ENCODE measurements around the gene FIGN. TPM values are rescaled to one million over a fixed set of nuclear protein-coding genes. Genes with fewer than 3 reads are reported as not detected.

Gene FIGN
- polyA plus RNA-seq, 1 donor from 2014 or later, result 0.71 TPM

DNA sequence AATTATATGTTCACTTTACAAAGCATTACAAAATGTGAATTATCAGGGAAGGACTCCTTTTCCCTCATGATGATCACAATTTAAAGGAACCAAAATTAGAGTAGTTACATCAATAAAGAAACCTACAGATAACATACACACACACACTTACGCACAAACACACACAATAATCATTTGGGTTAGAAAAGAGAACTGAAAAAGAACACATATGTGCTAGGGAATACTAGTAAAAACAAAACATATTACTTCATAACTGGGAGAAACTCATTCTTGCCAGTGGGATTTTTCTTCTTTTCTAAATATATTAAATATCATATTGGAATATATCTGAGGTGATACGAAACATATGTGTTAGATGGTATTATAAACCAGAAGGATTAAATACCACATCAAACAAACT is 42.3 kb downstream of the FIGN start:
- no peaks in the 10 kb centered on the region for H3K36me3 ChIP-seq (ENCODE audit: insufficient read depth, low read length)
- H3K9ac ChIP-seq (ENCODE audit: low read length), result no peak overlapping the region
- no peak overlapping the region for H2AFZ ChIP-seq (ENCODE audit: low read depth, low read length)
- no peaks in the 10 kb centered on the region for H4K20me1 ChIP-seq (ENCODE audit: insufficient read depth)
- no peaks in the 10 kb centered on the region for H3K9me2 ChIP-seq (ENCODE audit: insufficient read depth, low read length)
- no peaks in the 10 kb centered on the region for H3K27me3 ChIP-seq (ENCODE audit: insufficient read depth, low read depth, low read length)
- H3K27ac ChIP-seq (ENCODE audit: low read length), result no peak overlapping the region
- H3K9me3 ChIP-seq (ENCODE audit: low read length), result no peaks in the 10 kb centered on the region
- H3K4me2 ChIP-seq (ENCODE audit: low read length), result no peak overlapping the region
- H3K4me3 ChIP-seq (ENCODE audit: low read length), result no peak overlapping the region
- no peaks in the 10 kb centered on the region for H3K79me2 ChIP-seq (replicated peaks; ENCODE audit: insufficient read depth, low read length)
- TF ChIP-seq EZH2 (IDR thresholded peaks at IDR 0.05; ENCODE audit: borderline replicate concordance, insufficient read depth, low read length, poor library complexity, severe bottlenecking) (no peak), POLR2AphosphoS5 (IDR thresholded peaks at IDR 0.05) (no peak), TAF1 (IDR thresholded peaks at IDR 0.05; ENCODE audit: low read depth) (no peak), EP300 (conservative IDR thresholded peaks at IDR 0.05; ENCODE audit: poor library complexity, severe bottlenecking) (no peak), MXI1 (conservative IDR thresholded peaks at IDR 0.05; ENCODE audit: poor library complexity, severe bottlenecking) (no peak), SMC3 (conservative IDR thresholded peaks at IDR 0.05; ENCODE audit: poor library complexity) (no peak), RAD21 (conservative IDR thresholded peaks at IDR 0.05) (no peak)
- TF ChIP-seq, protein P1, sequence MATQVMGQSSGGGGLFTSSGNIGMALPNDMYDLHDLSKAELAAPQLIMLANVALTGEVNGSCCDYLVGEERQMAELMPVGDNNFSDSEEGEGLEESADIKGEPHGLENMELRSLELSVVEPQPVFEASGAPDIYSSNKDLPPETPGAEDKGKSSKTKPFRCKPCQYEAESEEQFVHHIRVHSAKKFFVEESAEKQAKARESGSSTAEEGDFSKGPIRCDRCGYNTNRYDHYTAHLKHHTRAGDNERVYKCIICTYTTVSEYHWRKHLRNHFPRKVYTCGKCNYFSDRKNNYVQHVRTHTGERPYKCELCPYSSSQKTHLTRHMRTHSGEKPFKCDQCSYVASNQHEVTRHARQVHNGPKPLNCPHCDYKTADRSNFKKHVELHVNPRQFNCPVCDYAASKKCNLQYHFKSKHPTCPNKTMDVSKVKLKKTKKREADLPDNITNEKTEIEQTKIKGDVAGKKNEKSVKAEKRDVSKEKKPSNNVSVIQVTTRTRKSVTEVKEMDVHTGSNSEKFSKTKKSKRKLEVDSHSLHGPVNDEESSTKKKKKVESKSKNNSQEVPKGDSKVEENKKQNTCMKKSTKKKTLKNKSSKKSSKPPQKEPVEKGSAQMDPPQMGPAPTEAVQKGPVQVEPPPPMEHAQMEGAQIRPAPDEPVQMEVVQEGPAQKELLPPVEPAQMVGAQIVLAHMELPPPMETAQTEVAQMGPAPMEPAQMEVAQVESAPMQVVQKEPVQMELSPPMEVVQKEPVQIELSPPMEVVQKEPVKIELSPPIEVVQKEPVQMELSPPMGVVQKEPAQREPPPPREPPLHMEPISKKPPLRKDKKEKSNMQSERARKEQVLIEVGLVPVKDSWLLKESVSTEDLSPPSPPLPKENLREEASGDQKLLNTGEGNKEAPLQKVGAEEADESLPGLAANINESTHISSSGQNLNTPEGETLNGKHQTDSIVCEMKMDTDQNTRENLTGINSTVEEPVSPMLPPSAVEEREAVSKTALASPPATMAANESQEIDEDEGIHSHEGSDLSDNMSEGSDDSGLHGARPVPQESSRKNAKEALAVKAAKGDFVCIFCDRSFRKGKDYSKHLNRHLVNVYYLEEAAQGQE (IDR thresholded peaks at IDR 0.05; ENCODE audit: borderline replicate concordance), result no peak
- TF ChIP-seq, protein P2, sequence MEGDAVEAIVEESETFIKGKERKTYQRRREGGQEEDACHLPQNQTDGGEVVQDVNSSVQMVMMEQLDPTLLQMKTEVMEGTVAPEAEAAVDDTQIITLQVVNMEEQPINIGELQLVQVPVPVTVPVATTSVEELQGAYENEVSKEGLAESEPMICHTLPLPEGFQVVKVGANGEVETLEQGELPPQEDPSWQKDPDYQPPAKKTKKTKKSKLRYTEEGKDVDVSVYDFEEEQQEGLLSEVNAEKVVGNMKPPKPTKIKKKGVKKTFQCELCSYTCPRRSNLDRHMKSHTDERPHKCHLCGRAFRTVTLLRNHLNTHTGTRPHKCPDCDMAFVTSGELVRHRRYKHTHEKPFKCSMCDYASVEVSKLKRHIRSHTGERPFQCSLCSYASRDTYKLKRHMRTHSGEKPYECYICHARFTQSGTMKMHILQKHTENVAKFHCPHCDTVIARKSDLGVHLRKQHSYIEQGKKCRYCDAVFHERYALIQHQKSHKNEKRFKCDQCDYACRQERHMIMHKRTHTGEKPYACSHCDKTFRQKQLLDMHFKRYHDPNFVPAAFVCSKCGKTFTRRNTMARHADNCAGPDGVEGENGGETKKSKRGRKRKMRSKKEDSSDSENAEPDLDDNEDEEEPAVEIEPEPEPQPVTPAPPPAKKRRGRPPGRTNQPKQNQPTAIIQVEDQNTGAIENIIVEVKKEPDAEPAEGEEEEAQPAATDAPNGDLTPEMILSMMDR (IDR thresholded peaks at IDR 0.05; ENCODE audit: poor library complexity, severe bottlenecking), result no peak
- no peaks in the 10 kb centered on the region for H3F3A ChIP-seq (ENCODE audit: insufficient read depth, low read length, poor library complexity, severe bottlenecking)

DNA sequence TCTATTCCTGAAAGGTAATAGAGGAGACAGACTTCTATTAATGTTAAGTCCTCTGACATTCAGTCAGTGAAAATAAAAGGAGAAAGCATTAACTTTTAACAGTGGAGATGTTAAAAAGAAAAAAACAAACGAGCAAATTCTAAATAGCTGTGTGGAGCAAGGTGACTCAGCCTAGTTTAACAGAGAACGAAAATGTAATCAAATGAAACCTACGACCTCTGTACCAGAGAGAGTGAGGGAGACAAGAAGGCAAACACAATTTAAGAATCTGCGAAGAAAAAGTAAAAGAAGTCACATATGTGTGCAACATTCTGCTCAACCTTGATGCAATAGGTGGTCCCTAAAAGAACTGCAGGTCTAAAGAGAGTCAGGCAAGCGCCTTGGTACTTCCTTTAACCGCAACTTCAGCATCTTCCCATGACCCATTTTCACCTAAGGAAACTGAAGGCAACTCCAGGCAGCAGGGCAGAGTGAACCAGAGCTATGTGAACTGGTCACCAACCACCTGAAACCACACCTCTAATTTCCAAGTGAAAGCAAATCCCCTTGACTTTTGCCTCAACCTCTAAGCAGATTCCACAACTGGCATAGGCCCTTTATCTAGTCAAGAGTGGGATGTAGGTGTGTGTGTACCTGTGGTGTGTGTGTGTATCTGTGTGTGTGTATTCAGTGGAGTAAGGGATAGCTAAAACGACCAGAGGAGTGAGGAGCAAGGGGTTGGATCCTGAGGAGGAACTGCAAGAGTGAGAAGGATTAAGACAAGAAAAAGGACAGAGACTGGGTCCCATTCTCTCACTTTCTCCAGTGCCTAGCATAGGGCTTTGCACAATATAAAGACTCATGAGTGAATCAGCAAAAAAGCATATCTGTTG is 43.0 kb downstream of the FIGN start:
- Histone ChIP-seq H2AFZ (ENCODE audit: low read depth, low read length) (no peak overlapping the region), H3K4me3 (ENCODE audit: low read length) (no peak overlapping the region), H3K9me3 (ENCODE audit: low read length) (no peaks in the 10 kb centered on the region), H3K36me3 (ENCODE audit: insufficient read depth, low read length) (no peaks in the 10 kb centered on the region), H3K9me2 (ENCODE audit: insufficient read depth, low read length) (no peaks in the 10 kb centered on the region), H3K9ac (ENCODE audit: low read length) (no peak overlapping the region), H3K4me2 (ENCODE audit: low read length) (no peak overlapping the region), H3K79me2 (replicated peaks; ENCODE audit: insufficient read depth, low read length) (no peaks in the 10 kb centered on the region), H3K27ac (ENCODE audit: low read length) (no peak overlapping the region), H4K20me1 (ENCODE audit: insufficient read depth) (no peaks in the 10 kb centered on the region), H3K27me3 (ENCODE audit: insufficient read depth, low read depth, low read length) (no peaks in the 10 kb centered on the region), H3F3A (ENCODE audit: insufficient read depth, low read length, poor library complexity, severe bottlenecking) (no peaks in the 10 kb centered on the region)
- TF ChIP-seq MXI1 (conservative IDR thresholded peaks at IDR 0.05; ENCODE audit: poor library complexity, severe bottlenecking), result no peak
- TF ChIP-seq, protein P2 (IDR thresholded peaks at IDR 0.05; ENCODE audit: poor library complexity, severe bottlenecking), result no peak
- TF ChIP-seq TAF1 (IDR thresholded peaks at IDR 0.05; ENCODE audit: low read depth), result no peak
- no peak for TF ChIP-seq EP300 (conservative IDR thresholded peaks at IDR 0.05; ENCODE audit: poor library complexity, severe bottlenecking)
- TF ChIP-seq, protein P1 (IDR thresholded peaks at IDR 0.05; ENCODE audit: borderline replicate concordance), result no peak
- TF ChIP-seq EZH2 (IDR thresholded peaks at IDR 0.05; ENCODE audit: borderline replicate concordance, insufficient read depth, low read length, poor library complexity, severe bottlenecking), result no peak
- TF ChIP-seq POLR2AphosphoS5 (IDR thresholded peaks at IDR 0.05), result no peak
- TF ChIP-seq SMC3 (conservative IDR thresholded peaks at IDR 0.05; ENCODE audit: poor library complexity), result no peak
- TF ChIP-seq RAD21 (conservative IDR thresholded peaks at IDR 0.05), result no peak
